Ureter (tissue), 1 donor: ENCODE data around the gene EFHC1. TPM values are rescaled to one million over a fixed set of nuclear protein-coding genes. Genes with fewer than 3 reads are reported as not detected.

ENCODE experiments used
- DNase-seq: peaks from one replicate; pipeline ENCODE4 v3.0.0-alpha.2; 2020; ENCODE audit warnings: low spot score
- total RNA-seq: library from RNA; stranded (reverse); gene quantifications from one replicate; pipeline ENCODE4 v1.2.4, GENCODE V29; 2023
- donor health status: DM: yes; HTN: yes; CAD: no.

The EFHC1 gene
- total RNA-seq, 1 donor from 2014 or later: 20.4 TPM

DNA sequence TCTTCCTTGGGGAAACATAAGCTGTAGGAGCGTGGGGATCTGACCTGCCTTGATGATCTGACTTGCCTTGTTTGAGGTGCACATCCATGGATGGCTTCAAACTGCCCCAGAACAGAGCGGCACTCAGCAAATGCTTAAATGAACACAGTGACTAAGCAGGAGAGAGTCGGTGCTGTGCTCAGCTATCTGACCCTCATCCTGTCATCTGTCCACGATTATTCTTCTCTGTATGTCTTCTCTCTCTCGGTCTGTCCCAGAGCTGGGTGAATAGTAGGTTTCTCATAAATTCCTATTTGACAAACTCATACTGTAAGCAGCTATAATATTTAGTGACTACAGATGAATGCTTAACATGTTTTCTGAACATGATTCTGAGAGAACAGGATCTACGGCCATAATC, 119.5 kb downstream of the EFHC1 start:
- no peak for DNase-seq

DNA sequence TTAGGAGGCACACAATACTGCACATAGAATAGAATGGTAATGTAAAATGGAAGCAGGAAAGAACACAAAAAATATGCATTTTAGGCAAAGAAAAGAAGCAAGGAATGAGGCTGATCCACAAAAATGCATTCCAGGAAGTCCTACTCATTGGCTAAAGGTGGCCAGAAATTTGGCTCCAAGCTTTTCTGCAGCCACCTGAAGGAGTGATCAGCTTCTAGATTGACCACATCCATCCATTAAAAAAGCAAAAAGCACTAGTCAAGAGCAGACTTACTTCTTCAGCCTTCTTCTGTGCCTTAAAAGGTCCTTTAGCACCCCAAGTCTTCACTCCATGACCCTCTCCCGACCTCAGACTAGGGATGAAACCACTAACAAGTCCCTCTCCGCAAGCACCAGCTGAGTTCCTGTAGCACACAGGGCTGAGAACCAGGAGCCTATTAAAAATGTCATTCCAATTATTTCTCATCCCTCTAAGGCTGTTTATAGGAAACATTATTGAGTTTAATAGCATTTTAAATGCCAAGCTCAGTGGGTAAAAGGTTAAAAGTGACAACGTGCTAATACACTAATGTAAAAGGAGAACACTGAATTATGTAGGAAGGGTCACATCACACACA, 120.3 kb downstream of the EFHC1 start:
- DNase-seq: no peak

DNA sequence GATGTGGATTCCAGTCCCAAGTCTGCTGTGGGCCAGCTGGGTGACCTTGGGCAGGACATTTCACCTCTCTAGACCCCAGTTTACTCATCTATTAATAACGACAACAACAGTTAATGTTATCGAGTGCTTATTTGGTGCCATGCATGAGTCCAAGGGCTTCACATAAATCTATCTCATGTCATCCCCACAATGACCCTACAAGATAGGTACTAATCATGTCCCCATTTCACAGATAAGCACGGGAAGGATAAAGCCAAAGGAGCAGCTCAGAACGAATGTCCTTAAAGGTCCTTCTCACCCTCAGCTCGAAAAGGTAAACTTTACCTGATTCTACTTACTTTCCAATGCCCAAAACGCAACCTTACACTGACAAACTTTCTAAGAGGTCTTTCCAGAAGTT, 121.0 kb downstream of the EFHC1 start:
- no peak for DNase-seq

DNA sequence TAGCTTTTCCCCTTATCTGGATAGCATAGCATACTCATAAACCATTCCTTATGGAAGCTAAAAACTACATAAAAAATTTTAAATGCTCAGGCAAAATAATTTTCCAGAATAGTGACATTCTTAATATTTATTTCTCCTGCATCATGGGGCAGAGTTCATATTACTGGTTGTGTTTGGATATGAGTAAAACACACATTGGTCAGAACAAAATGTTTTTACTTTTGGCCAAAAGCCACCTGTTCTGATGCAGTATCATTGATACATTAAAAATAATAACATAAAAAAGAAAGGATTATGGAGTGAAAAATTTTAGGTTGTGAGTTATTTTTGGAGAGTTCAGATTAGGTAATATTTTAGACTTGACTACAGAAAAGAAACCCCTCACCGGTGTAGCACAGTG, 123.1 kb downstream of the EFHC1 start:
- no peak for DNase-seq

DNA sequence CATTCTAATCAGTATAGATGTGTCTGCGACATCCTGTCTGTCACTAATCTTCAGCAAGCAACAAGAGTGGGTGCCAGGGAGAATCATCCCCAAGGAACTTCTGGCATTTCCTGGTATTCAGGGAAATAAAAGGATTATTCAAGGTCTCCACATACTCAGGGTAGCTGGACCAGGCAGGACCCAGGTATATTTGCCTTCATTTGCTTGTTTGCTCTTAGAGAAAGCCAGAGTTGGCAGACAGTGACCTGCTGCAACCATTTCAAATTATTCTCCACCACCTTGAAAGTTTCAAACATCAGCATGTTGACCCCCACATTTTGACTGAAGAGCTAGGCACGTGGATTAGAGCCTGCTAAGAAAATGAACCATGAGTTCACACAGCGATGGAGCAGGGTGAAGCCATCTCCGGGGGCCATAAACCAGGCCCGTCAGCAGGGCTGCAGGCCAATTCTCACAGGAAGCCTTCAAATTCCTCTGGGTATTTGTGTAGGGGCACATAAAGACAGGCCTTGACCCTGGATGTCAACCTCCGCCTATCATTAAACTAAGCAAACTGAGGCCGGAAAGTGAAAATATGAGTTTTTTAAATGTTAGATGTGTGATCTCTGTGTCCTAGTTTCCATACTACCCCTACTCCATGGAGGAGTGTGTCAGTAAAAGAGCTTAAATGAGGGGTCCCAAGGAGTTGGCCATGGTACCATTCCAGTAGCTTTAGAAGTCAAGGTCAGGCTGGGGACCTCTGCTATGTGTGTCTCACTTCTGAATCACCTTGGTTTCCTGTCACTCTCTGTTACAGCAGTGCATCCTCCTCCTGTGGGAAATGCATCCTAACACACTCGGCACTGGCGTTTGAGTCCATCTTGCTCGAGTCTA, 123.8 kb downstream of the EFHC1 start:
- DNase-seq: no peak

DNA sequence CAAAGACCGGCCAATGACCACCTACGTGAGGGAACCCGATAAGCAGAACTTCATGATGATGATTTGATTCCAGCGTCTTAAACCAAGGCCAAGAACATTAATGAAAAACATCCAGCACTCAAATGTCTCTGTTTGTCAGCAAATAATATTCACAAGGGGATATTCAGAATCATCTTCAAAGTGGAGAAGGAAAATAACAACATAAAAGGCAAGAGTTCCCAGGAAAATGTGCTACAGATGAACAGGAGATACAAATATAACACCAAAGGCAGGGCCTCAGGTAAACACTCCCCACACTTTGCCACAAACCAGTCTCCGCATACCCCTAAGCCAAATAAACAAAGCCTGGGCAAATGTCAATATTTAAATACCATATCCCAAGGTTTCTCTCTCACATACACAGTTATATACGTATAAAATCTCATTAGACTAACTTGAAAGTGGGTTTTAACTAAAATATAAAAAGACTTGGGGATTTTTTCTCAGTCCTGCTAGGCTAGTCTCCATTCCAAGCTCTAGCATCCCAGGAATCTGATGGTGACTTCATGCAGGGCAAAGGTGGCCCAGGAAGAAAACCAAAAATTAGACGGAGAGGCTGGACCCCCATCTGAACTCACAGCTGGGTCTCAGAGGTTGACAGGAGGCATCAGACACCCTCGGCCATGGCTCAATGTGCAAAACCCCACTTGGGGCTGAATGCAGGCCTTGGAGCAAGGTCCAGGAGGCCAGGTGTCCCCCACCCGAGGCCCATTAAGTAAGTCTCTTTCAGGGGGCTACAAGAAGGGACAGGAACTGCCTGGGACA, 124.7 kb downstream of the EFHC1 start:
- DNase-seq: no peak

DNA sequence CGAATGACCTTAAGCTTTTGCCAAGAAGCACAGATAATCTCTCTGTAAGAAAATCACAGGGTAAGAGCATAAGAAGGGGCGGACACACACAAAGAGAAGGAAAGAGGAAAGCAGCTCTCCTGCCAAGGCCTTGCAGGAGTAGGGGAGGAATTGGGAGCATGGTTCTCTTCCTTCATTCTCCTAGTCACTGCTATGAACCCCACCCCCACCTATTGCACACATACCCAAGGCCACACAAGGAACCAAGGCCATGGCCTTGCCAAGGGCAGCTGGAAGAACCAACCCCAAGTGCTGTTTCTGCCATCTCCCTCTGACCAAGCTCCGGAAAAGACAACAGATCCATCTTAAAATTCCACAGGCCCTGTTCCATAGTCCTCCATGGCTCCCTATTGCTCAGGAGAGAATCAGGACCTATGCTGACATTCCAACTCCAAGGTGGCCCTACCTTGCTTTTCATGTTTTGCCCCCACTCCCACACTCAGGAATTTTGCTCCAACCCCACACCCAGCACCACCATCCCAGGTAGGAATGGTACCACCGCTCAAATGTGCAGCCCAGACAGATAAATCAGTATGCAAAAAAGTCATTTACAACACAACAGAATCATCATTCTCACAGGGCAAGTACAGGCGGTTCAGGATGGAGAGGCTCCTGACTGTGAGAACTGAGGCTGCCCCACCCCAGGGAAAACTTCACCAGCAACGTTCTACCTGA, 125.4 kb downstream of the EFHC1 start:
- DNase-seq: no peak

DNA sequence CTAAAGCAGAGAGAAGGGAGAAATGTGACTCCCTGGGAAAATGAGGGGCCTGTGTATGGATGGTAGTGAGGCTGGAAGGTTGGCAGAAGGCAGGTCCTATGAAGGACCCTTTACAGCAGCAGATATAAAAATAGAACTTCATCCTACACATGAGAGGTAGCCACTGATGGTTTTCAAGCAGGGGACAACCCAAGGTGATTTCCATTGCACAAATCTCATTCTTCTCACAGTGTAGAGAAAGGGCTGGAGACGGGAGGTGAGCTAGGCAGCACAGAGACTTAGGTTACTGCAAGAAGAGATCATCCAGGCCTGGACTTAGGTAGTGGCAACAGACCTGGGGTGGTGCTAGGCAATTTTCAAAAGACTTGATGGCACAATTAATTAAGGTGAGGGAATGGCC, 126.0 kb downstream of the EFHC1 start:
- DNase-seq: no peak

DNA sequence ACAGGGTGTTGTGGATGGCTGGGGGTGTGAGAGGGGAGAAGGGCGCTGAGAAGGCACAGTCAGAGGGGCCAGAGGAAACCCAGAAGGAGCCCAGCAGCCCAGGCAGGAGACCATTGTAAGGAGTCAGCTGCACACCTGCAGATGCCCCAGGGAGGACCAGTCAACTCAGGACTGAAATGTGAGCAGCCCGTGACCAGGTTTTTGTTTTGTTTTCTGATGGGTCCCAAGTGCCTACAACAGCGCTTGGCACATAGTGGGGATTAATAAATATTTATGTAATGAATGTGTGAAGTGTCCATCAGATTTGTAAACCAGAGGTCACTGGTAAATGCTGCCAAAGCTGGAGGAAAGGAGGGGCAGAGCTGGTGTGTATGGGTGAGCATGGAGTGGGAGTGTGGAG, 126.5 kb downstream of the EFHC1 start:
- no peak for DNase-seq

DNA sequence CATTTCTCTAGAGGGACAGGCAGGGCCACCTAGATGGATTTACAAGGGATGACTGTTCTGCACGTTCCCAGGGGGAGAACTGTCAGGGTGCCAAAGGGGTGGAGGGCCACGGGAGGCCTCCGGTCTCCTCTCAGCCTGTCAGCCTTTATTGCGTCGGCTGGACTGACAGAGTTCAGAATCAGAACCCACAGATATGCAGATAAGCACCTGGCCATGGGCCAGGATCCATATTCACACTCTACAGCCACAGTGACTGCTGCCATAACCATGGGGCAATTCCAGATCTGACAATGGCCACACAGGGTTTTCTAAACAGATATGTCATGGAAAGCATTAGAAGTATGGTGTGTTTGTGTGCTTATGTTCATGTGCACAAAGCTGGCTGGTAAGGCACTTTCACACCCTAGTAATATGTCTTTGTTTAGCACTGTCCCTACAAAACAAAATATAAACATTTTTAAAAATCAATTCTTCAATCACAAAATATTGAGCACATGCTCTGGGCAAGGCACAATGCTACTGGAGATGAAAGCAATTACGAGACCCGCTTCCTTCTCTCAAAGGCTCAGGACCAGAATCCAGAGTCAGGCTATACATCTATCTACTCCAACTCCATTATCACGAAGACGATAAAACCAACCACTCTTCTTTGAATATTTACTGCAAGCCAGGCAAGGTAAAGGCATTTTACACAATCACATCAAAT, 127.7 kb downstream of the EFHC1 start:
- no peak for DNase-seq

DNA sequence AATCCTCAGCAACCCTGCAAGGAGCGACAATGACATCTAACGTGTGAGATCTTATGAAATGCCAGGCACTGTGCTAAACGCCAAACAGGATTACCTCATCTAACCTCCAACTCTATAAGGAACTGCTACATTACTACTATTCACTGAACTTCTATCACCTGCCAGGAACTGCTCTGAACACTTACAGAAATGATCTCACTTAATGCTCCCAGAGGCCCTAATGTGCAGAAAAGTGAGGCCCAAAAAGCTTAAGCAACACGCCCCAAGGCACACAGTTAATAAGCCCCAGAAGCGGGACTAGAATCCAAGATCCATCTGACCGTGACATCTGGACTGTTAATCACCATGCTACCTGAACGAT, 128.2 kb downstream of the EFHC1 start:
- DNase-seq: no peak

DNA sequence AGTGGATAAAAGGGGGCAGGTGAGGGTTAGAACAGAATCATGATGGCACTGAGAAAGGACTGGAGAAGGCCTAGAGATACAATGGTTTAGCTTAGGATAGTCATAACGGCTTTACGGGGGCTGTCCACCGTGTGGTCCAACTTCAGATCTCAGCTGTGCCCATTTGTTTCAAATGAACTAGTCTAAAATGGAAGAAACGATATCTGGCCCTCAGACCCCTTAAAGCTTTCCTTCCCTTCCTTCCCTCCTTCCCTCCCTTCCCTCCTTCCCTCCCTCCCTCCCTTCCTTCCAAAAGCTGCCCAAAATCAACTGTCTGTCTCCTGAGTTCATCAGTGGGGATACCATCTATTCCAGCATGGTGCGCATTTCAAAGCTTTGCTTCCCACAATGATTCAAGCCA, 128.9 kb downstream of the EFHC1 start:
- no peak for DNase-seq

DNA sequence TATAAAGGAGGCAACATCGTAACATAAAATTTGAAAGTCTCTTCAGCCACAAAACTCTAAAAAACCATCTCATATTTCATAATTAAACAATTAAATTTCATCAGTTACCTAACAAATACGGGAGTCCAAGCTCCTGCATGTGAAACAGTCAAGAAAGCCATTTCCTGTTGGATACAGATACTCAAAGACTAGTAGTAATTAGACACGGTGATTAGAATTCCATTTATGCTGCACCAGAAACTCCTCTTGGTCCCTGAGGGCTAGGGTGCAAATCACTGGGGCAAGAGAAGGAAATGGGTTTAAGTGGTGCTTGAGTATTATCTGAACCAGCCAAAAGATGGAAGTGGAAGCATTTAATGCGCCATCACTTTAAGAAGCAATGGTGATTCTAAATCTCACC, 129.3 kb downstream of the EFHC1 start:
- DNase-seq: no peak

DNA sequence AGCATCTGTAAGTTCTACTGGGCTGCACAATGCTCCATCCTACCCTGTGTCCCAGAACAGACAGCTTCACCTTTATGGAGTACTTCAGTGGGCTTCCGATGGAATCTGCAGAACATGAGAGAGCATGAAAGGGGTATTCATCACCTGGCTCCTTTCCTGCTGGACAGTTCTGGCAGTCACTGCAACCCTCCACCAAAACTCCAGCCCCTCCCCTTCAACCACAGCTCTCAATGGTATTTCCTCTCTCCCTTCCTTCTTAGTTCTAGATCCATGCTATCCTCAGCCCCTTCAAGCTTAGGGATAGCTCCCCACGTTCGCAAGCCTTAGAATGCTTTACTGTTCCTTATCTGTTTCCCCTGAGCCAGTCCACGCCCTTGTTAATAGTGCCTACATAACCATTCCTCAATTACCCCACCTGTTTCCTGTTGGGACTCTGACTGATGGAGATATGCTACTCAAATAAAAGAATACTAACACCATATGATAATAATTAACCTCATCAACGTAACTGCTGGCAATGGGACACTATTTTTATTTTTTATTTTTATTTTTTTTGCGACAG, 130.0 kb downstream of the EFHC1 start:
- DNase-seq: no peak

DNA sequence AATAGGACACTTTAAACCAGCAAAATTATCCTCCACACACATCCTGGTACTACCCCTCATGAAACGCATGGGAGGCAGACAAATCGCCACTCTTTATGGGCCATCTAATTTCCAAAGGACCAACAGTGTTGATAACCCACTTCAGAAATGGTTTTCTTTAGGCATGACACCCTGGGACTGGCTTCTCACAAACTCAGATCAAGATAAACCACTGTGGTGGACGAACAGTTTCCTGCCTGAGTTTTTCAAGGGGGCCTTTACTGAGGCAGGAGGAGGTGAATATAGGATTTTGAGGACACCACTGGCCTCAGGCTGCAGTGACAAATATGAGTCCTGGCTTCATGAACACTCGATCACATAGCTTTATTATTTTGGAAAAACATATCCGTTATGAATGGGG, 130.7 kb downstream of the EFHC1 start:
- no peak for DNase-seq

DNA sequence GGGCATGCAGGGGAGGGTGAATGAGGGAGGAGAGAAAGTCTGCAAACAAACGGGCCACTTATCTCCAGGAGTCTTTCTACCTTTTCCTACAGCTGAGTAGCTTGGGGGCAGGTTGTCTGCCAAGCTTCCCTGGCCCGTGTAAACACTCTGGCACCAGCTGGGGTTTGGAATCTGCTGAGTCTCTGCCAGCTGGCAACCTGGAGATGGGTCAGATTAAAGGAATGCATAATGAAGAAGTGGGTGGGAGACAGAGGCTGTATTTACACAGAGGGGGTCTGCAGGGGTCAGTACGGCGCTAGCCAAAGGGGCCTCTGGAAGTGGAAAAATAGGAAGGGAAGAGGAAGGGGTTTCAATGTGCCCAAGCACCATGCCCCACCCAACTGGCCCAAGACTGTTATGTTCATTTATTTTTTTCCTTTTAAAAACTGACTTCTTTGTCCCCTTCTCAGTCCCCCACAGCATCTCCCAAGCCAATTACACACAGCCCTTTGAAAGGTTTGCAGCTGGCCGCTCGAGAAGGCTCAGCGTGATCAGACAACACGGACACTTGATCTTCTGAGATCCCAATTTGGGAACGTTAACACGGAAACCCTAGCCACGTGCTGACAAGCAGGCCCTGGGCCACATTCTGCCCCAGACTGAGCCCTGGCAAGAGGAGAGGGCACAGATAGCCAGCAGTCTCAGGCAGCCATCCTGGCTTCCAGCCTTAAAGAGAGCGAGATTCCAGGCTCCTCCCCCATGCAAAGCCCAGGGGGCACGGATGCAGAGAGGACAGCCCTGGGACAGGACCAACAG, 131.5 kb downstream of the EFHC1 start:
- DNase-seq: peak; percentile 65

DNA sequence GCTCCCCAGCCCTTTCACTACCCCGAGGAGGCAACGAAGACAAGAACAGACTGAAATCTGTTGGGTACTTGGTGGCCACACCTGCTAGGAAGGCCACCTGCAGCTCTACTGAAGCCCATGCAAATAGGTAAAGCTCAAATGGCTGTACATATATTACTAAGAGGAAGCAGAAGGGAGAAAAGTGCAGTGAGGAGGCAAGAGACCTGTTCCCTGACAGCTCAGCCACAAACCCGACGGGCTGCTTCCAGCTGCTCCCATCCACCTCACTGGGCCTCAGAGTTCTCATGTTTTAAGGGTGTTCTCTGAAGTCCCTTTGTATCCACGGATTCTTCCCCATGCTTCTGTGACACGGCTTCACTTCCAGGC, 132.1 kb downstream of the EFHC1 start:
- DNase-seq: no peak

DNA sequence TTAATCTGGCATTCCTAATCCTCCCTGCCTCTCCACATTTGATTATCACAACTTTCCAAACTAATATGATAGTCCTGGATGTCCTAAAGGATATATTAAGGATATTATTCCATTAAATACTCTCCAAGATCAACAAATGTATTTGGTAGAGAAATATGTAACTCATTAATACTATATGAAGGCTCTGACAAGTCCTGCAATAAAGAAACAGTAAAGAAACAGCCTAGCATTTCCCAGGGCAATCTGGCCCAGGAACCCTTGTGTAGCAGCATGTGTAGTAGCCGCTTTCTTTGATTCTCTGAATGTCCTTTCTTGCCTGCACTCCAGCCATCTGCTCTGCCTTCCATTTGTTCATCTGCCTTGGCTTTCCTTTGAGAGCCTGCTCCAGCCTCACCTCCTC, 133.0 kb downstream of the EFHC1 start:
- DNase-seq: no peak

DNA sequence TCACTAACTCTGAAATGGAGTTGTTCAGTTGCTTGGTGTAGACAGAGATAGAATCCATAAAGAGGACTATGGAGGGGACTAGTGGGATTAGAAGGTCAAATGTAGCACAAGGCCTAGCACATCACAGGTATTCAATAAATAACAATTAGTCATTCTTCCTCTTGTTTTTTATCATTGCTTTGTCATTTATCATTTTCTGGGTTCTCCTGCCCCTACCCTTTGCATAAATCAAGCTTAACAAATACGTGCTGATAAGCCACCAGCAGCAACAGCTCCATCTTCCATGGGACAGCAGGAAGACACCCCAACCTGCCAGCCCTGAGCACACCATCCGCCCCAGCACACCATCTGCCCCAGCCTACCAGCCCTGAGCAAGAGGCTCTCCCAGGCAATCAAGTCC, 133.6 kb downstream of the EFHC1 start:
- DNase-seq: no peak

DNA sequence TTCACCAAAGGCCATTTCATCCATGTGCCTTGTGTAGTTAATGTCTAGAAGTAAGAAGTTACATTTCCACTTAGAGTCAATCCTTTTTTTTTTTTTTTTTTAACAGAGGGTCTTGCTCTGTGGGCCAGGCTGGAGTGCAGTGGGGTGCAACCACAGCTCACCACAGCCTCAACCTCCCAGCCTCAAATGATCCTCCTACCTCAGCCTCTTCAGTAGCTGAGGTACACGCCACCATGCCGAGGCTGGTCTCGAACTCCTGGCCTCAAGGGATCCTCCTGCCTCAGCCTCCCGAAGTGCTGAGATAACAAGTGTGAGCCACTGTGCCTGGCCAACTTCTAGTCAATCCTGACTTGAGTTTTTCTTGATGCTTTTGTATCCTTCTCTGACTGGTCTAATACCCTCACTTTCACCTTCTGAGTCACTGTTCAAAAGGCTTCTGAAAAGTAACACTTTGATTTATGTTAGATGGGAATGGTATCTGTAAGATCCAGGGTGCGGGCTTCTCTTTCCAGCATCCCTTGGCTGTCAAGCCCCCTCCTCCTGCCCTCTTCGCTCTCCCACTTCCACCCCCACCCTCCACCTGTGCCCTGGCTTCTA, 134.6 kb downstream of the EFHC1 start:
- DNase-seq: no peak
